Measurements from ENCODE around the gene SEMG1. TPM values are rescaled to one million over a fixed set of nuclear protein-coding genes. Genes with fewer than 3 reads are reported as not detected.

SEMG1 gene
- total RNA-seq (2021; fragmentation: NEBNext Ultra II Directional; extraction: Animal tissue kit (Norgen Biotek cat#: 25700)), result 4.5 and 5.8 TPM in 2 replicates
- polyA plus RNA-seq (2011; rRNA removed), result 0.64 and 3.0 TPM in 2 replicates
- polyA plus RNA-seq (2011; cell fraction: cytosol; rRNA removed), result 3.2 TPM
- 1.1 TPM for polyA plus RNA-seq (2011; cell fraction: nucleus; rRNA removed)
- polyA plus RNA-seq (2012, experiment 1 of 2), result 4.8 to 7.1 TPM (median 5.2 TPM) in 4 replicates
- polyA plus RNA-seq (2012, experiment 2 of 2), result 0.22 TPM
- polyA plus RNA-seq (2013, experiment 1 of 2), result 13.3 TPM
- 15.6 TPM for polyA plus RNA-seq (2013, experiment 2 of 2)
- polyA minus RNA-seq (2011; rRNA and poly(A)+ RNA removed), result 2.3 and 4.0 TPM in 2 replicates
- 1.3 TPM for polyA minus RNA-seq (2011; cell fraction: cytosol; rRNA and poly(A)+ RNA removed)
- polyA minus RNA-seq (2011; cell fraction: nucleus; rRNA and poly(A)+ RNA removed), result 9.9 TPM
- long read RNA-seq, experiment 1, partial matches to known transcripts, result 4 of 6 reads
- long read RNA-seq, experiment 1, other reads (novel, unspliced or antisense), result 0 of 6 reads
- long read RNA-seq, experiment 2, partial matches to known transcripts, result 1 of 4 reads
- long read RNA-seq, experiment 2, other reads (novel, unspliced or antisense), result 0 of 4 reads

GRCh38 chr20:45206725-45207124 lies at the start of gene SEMG1:
TSS of gene SEMG1 (plus strand) at chr20:45207033. CDS start at chr20:45207054, 21 bp downstream.
- no peak within 1 kb of the TSS for H2BK20ac ChIP-seq (ENCODE audit: low read length)
- H3K27ac ChIP-seq (ENCODE audit: low read depth, low read length), result no peak within 1 kb of the TSS
- no peaks in the 10 kb centered on the region for H3K79me1 ChIP-seq (ENCODE audit: low read depth, low read length)
- no peak for FAIRE-seq
- ChIA-PET POLR2A (ENCODE audit: partially characterized antibody) (no interaction called here), CTCF (ENCODE audit: partially characterized antibody) (interaction anchor here (1.0 to 2.6 kb wide), 5 partner anchors 23 to 84 kb away, joined by 3 to 11 read pairs (median 5); no protein-coding TSS in a partner anchor)
- H3K14ac ChIP-seq (ENCODE audit: insufficient read length), result no peak within 1 kb of the TSS
- no peak within 1 kb of the TSS for H3K4ac ChIP-seq (replicated peaks; ENCODE audit: insufficient read length, low read depth, low read length)
- H4K91ac ChIP-seq (replicated peaks; ENCODE audit: insufficient read length, low read length), result peak within 1 kb of the TSS; percentile 2
- H3K27me3 ChIP-seq (replicated peaks in 1 of 4; ENCODE audit: control insufficient read depth in 3 of 4, extremely low read depth in 1 of 4, insufficient read depth in 3 of 4, low read length in 3 of 4), result no peaks in the 10 kb centered on the region
- no peaks in the 10 kb centered on the region for H3K36me3 ChIP-seq (ENCODE audit: control insufficient read depth in 2 of 4, insufficient read depth in 4 of 4, low read length in 3 of 4)
- H4K5ac ChIP-seq (ENCODE audit: insufficient read length, low read depth, low read length), result no peak within 1 kb of the TSS
- H3K4me2 ChIP-seq (ENCODE audit: insufficient read depth in 1 of 2, low read depth in 2 of 2, low read length in 2 of 2), result 0 out of 4 replicates have a peak within 1 kb of the TSS, but pooled peaks of 1 of the 2 experiments have one; percentile 17
- H3K18ac ChIP-seq (ENCODE audit: extremely low read depth, low read length), result no peak within 1 kb of the TSS
- H3K9ac ChIP-seq (replicated peaks in 1 of 4; ENCODE audit: extremely low read depth in 1 of 4, low read depth in 3 of 4, low read length in 3 of 4), result no peak within 1 kb of the TSS
- H2BK120ac ChIP-seq (replicated peaks; ENCODE audit: low read depth, low read length), result no peak within 1 kb of the TSS
- no peak within 1 kb of the TSS for H3K56ac ChIP-seq (replicated peaks; ENCODE audit: insufficient read length, low read depth, low read length)
- no peak for TF ChIP-seq RAD21 (IDR thresholded peaks at IDR 0.05 in 1 of 2, conservative IDR thresholded peaks at IDR 0.05 in 1 of 2; ENCODE audit: low read depth in 2 of 2, low read length in 2 of 2)
- TF ChIP-seq CREB1 (IDR thresholded peaks at IDR 0.05), result no peak
- TF ChIP-seq SP2 (IDR thresholded peaks at IDR 0.05; ENCODE audit: low read length), result no peak
- no peak for TF ChIP-seq POU5F1 (IDR thresholded peaks at IDR 0.05; ENCODE audit: low read depth, low read length)
- TF ChIP-seq RFX5 (IDR thresholded peaks at IDR 0.05; ENCODE audit: borderline replicate concordance, low read depth, low read length), result no peak
- TF ChIP-seq POLR2A (IDR thresholded peaks at IDR 0.05; ENCODE audit: control extremely low read depth in 1 of 2, low read depth in 2 of 2, low read length in 2 of 2), result no peak
- TF ChIP-seq SIN3A (conservative IDR thresholded peaks at IDR 0.05 in 1 of 2, IDR thresholded peaks at IDR 0.05 in 1 of 2; ENCODE audit: low read depth in 1 of 2, low read length in 2 of 2), result no peak
- TF ChIP-seq SP1 (IDR thresholded peaks at IDR 0.05; ENCODE audit: low read depth, low read length), result no peak
- TF ChIP-seq SRF (IDR thresholded peaks at IDR 0.05; ENCODE audit: low read depth, low read length), result no peak
- no peak for TF ChIP-seq CBX8 (IDR thresholded peaks at IDR 0.05; ENCODE audit: borderline replicate concordance, low read depth, low read length)
- peaks cover 3 to 20% (median 13%) of the 10 kb centered on the region in 4 experiments; a peak in 6 of 7 replicates for H3K4me1 ChIP-seq (replicated peaks in 1 of 4; ENCODE audit: control insufficient read depth in 3 of 4, insufficient read depth in 4 of 4, low read length in 3 of 4)
- H3K23me2 ChIP-seq (ENCODE audit: low read depth, low read length), result no peaks in the 10 kb centered on the region
- 80% methylated on average over 1 of the region's 1 CpG; no CpG with 5 or more reads in 1 of the 2 experiments for WGBS, 2 experiments (ENCODE audit: extremely low coverage in 1 of 2, insufficient coverage in 1 of 2, insufficient read length in 1 of 2, insufficient replicate concordance in 2 of 2, low coverage in 1 of 2, low lambda C conversion rate in 2 of 2, missing lambda C conversion rate in 1 of 2)
- no peak within 1 kb of the TSS for H2AFZ ChIP-seq (ENCODE audit: low read length)
- no peak within 1 kb of the TSS for H4K8ac ChIP-seq (ENCODE audit: extremely low read depth, insufficient read depth, low read length)
- H2BK15ac ChIP-seq (ENCODE audit: low read length), result no peak within 1 kb of the TSS
- H3K4me3 ChIP-seq (ENCODE audit: extremely low read depth in 1 of 4, insufficient read depth in 2 of 4, low read depth in 3 of 4, low read length in 4 of 4), result no peak within 1 kb of the TSS
- H3K79me2 ChIP-seq (ENCODE audit: control insufficient read depth in 1 of 2, insufficient read depth in 2 of 2, low read length in 2 of 2), result no peaks in the 10 kb centered on the region
- H3K23ac ChIP-seq (ENCODE audit: insufficient read length), result no peak within 1 kb of the TSS
- H2BK5ac ChIP-seq (ENCODE audit: low read depth, low read length), result no peak within 1 kb of the TSS
- H2BK12ac ChIP-seq (ENCODE audit: low read depth, low read length), result no peak within 1 kb of the TSS
- H4K20me1 ChIP-seq (replicated peaks in 1 of 2; ENCODE audit: control insufficient read depth in 1 of 2, insufficient read depth in 2 of 2, low read length in 2 of 2), result no peaks in the 10 kb centered on the region
- H3K9me3 ChIP-seq (ENCODE audit: insufficient read depth in 2 of 2, low read depth in 1 of 2, low read length in 1 of 2), result peaks cover 0 to 4% of the 10 kb centered on the region in 2 experiments; a peak in 1 of 4 replicates
- DNase-seq (ENCODE audit: low read depth in 1 of 2, low spot score in 2 of 2), result no peak
- no peak within 1 kb of the TSS for H2AK5ac ChIP-seq (ENCODE audit: low read depth, low read length)

All from H1 (cell line).